WI38 (cell line): ENCODE data around the gene USP49.

Source experiments
- H3K4me3 ChIP-seq: 2 replicates; pipeline ENCODE4 v1.5.1; 2011; ENCODE audit warnings: low read depth, mild to moderate bottlenecking, control low read depth, low read length
- TF ChIP-seq, protein P1 (sequence below): IDR thresholded peaks from 2 replicates; pipeline ENCODE4 v1.5.1; 2012; ENCODE audit warnings: low read depth, mild to moderate bottlenecking, control low read depth, low read length

Gene USP49

DNA sequence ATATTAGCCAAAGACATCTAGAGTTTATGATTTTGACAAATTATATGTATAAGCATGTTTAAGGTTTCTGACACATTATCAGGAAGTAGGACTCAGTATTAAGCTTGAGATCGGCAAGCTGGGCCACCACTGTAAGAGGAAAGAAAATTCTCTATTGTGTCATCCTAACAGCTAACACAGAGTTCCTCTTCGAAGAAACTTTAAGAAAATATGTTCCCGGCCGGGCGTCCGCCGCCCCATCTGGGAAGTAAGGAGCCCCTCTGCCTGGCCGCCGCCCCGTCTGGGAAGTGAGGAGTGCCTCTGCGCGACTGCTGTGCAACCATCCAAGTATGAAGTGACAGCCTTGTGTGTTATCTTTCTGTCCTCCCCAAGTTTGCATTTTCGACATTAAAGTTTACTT is 23.0 kb downstream of the USP49 start:
- TF ChIP-seq, protein P1, sequence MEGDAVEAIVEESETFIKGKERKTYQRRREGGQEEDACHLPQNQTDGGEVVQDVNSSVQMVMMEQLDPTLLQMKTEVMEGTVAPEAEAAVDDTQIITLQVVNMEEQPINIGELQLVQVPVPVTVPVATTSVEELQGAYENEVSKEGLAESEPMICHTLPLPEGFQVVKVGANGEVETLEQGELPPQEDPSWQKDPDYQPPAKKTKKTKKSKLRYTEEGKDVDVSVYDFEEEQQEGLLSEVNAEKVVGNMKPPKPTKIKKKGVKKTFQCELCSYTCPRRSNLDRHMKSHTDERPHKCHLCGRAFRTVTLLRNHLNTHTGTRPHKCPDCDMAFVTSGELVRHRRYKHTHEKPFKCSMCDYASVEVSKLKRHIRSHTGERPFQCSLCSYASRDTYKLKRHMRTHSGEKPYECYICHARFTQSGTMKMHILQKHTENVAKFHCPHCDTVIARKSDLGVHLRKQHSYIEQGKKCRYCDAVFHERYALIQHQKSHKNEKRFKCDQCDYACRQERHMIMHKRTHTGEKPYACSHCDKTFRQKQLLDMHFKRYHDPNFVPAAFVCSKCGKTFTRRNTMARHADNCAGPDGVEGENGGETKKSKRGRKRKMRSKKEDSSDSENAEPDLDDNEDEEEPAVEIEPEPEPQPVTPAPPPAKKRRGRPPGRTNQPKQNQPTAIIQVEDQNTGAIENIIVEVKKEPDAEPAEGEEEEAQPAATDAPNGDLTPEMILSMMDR, result no peak
- H3K4me3 ChIP-seq, result no peak overlapping the region

DNA sequence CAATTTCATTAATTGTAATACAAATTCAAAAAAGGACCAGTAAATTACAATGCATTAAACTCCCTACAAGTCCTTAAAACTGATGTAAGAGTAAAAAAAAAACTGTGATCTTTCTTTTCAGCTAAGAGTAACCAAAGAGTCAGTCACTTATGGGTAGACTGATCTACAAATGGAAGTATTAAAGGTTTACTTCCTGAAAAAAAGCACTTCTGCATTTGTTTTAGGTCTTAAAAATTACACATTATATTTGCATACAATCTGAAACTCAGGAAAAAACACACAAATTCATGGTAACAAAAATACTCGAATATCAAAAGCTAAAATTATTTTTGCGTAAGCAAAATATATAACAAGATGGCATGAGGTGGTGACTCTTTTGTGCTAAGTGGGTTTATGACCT is 23.5 kb downstream of the USP49 start:
- TF ChIP-seq, protein P1, result no peak
- H3K4me3 ChIP-seq, result no peak overlapping the region

DNA sequence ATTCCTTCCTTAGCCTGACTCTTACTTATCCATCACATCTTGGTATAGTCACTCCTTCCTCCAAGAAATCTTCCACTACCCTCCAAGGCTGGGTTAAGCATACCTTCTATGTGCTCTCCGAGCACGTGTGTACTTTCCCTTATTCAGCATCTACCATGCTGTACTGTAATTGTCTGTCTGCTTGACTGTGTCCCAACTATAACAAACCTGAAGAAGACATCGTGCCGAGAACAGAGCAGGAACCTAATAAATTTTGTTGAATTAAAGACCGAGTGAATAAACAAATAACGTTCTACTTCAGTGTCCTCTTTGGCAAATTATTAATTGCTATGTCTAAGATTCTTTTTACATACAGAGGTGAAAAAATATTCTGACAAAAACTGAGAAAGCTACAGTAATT is 35.8 kb downstream of the USP49 start:
- TF ChIP-seq, protein P1, result no peak
- H3K4me3 ChIP-seq, result no peak overlapping the region

DNA sequence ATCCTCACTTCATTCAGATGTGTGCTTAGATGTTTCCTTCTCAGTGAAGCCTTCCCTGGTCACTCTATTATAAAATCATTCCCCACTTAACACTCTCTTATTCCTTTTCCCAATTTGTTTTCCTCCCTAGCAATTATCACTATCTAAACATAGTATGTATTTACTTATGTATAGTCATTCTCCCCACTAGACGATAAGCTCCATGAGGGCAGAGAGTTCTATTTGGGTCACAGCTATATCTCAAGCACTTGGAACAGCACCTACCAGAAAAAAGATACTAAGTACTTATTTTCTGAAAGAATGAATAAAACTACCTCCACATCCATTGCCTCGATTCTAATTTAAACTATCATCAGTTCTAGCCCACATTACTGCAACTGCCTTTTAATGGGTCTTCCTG is 36.5 kb downstream of the USP49 start:
- H3K4me3 ChIP-seq, result no peak overlapping the region
- TF ChIP-seq, protein P1, result no peak

DNA sequence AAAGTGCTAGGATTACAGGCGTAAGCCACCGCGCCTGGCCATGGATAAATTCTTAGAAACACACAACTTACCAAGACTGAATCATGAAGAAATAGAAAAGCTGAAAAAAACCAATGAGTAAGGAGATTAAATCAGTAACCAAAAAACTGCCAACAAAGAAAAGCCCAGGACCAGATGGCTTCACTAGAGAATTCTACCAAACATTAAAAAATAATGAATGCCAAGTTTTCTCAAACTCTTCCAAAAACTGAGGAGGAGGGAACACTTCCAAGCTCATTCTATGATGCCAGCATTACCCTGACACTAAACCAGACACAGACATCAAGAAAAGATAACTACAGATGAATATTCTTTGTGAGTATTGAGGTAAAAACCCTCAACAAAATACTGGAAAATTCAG is 44.3 kb downstream of the USP49 start:
- TF ChIP-seq, protein P1, result no peak
- no peak overlapping the region for H3K4me3 ChIP-seq

DNA sequence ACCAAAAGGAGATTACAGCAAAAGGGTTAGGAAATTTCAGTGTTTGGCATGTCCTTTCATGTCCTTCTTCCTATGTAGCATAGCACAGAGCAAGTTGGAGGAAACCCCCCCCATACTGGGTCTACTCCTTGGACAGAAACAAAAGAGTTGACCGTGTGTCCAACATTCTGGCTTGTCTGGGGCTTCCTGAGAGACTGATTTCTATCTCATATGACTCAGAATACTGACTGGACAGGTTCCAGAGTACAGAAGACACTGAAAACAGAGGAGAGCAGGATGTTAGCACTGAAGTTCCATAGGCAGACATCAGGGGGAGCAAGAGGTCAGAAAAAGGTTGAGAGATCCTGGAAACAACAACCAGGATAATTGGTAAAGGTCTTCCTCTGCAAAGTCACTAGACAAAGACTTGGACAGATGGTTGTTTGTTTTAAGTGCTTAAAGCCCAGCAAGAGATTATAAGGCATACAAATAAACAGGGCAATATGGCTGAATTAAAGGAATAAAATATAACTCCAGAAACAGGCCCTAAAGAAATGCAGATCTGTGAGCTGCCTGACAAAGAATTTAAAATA is 48.4 kb downstream of the USP49 start:
- TF ChIP-seq, protein P1, result peak; percentile 85
- H3K4me3 ChIP-seq, result no peak overlapping the region

DNA sequence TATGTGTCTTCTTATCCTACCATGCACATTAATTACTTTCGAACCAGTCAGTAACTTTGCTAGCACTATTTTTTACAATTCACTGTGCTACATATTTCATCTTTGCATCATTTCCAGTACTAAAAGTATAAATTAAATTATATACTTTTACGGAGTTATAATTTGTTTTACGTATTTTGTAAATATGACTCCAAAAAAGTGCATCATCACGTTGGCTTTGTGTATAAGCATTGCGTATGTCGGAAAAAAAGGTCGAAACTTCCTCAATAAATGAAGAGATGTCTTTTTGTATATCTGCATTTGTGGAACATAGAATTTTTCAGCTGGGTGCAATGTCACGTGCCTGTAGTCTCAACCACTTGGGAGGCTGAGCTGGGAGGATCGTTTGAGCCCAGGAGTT is 52.0 kb downstream of the USP49 start:
- TF ChIP-seq, protein P1, result no peak
- no peak overlapping the region for H3K4me3 ChIP-seq
